Fibroblast of skin of right quadriceps (primary cell): ENCODE results near the gene PIEZO1.

Experiments used
- DNase-seq: peaks from one replicate; pipeline ENCODE4 v3.0.0-alpha.2; 2013

Gene PIEZO1

DNA sequence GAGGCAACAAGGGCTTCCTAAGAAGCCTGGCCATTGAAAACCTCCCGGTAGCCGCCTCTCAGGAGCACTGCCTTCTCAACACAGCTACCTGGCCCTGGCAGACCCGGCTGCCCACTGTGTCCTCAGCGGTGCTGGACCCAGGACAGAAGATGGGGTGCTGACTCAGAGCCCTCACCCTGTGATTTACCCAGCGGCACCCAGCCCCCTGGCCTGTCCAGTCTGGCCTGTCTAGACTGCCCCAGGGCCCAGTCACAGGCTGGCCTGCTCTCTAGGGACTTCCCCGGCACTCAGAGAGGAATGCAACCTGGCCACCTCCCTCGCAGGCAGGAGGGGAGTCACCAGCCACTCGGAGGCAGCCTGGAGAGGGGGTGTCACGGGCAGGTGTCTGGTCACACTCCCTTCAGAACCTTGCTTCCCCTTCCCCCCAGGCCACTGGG lies 20.1 kb downstream of the PIEZO1 start:
- no peak for DNase-seq

DNA sequence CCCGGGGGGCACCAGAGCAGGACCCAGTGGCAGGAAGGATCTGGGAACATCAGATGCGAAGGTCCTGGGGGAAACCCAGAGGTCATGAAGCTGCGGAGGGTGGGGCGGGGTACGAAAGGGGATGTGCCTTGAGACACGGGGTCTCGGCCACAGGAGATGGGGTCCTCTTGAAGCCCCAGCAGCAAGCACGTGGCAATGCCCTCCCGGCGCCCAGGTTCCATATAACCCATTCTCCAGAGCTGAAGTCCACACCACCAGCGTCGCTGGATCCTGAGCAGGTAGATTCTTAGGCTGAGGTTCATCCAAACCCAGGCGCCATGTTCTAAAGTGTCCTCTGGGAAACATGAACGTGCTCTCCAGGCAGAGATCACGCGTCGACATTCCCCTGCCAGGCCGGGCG lies 20.9 kb downstream of the PIEZO1 start:
- no peak for DNase-seq

DNA sequence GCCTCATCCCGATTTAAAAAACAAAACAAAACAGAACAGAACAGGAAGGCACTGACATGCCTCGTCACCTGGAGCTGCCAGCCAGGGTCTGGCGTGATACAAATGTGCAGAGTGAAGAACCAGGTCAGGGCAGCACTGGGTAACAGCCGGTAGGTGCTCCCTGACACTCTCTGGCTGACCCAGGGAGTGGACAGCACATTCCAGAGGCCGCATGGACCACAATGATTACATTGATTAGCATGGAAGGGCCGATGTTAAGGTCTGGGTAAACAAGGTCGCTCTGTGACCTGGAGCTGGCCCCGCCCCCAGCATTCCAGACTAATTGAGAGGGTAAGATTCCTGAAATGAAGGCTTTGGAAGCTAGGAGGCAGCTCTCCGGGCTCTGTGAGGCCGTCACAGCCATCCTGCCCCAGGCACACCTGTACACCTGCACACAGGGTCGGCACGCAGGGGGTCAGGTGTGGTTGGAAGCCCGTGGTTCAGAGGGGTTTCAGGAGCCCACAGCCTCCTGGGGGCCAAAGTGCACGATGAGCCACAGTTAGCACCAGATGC lies 21.4 kb downstream of the PIEZO1 start:
- no peak for DNase-seq

DNA sequence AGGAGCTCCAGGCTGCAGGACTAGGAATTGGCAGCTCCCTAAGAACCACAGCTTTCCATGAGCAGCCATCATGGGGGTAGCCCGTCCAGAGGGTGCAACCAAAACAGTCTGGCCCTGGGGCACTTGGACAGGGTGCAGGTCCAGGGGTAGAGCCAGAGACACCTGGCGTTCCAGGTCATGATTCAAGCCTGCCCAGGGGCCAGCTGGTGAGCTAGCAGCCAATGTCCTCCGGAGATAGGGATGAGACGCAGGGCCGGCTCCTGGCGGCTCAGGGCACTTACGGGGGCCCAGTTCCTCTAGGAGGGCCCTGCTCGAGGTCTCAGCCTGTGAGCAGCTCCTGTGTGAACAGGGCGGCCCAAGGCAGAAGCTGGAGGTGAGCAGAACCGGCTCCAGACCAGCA lies 22.1 kb downstream of the PIEZO1 start:
- no peak for DNase-seq

DNA sequence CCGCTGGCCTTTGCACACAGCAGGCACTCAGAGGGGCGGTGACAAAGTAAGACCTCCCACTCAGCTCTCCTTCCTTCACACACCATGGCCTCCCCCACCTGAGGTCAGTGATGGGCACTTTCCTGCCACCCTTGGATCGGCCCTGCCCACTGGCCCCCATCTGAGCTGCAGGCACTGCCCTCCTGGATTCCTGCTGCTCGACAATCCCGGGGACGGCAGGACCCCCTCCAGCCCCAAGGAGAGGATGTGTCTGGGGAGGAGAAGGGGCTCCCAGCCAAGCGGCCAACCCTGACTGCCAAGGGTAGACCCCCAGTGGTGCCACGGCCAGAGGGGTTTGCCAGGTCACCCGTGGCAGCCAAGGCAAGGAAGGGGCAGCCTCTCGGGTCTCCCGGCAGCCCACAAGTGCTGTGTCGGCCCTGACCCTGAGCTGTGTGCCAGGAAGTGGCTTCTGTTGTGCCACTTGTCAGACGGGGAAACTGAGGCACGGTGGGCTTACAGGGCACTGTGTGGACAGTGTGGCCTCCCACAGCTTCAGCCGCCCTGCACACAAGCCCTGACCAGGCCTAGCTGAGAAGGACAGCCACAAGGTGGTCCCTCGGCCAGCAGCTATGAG lies 22.7 kb downstream of the PIEZO1 start:
- no peak for DNase-seq

DNA sequence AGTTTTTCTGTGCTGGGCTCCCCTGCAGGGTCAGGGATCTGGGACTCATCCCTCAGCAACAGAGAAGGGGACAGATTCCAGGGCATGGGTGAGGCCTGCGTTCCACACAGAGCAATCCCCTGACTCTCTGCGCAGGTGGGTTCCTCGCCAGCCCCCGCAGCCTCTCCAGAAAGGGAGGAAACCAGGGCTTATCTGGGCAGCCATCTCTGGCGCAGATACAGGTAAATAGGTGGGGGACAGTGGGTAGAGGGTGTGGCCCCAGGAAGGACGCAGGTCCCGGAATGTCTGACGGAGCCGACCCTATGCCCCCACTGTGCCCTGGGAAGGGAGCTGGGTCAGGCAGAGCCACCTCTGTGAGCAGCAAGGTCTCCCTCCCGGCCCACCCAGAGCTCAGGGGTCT lies 23.2 kb downstream of the PIEZO1 start:
- no peak for DNase-seq

DNA sequence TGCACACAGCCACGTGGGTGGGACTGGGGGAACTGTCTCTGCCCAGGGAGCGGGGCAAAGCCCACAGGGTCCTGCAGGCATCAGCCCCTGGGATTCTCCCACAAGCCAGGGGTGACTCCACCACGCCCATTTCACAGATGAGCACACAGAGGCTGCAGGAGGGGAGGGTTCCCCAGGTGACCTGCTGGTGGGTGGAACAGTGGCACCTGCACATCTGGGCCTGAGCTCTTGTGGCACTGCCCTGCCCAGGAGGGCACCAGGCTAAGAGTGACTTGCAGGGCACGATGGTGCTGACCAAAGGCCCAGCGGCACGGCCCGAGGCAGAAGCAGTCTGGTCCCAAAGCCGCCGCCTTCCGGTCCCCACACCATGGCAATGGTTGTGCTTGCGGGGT lies 23.9 kb downstream of the PIEZO1 start:
- no peak for DNase-seq

DNA sequence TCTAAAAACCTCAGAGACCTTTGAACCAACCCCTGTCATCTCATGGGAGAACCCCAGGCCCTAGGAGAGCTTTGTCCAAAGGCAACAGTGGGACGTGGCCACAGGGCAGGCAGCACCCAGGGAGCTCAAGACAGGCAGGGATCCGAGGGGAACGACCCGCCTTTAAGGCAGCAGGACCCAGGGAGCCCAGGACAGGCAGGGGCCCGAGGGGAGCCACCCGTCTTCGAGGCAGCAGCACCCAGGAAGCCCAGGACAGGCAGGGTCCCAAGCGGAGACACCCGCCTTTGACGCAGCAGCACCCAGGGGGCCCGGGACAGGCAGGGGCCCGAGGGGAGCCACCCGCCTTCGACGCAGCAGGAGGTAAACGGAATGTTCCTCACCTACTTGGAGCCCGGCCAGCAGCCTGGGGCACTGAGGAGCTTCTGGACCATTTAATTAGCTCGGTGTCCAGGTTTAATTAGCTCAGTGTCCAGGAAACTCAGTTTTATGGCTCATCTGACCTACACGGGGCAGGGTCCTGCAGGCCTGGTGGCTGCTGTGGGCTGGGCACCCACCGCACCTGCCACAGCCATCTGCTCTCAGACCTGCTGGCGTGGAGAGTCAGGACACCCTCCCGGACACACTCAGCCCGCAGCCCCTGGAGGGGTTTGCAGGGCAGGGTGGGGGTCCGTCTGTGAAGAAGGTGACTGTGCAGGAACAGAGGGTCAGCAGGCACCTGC lies 24.4 kb downstream of the PIEZO1 start:
- DNase-seq: no peak

DNA sequence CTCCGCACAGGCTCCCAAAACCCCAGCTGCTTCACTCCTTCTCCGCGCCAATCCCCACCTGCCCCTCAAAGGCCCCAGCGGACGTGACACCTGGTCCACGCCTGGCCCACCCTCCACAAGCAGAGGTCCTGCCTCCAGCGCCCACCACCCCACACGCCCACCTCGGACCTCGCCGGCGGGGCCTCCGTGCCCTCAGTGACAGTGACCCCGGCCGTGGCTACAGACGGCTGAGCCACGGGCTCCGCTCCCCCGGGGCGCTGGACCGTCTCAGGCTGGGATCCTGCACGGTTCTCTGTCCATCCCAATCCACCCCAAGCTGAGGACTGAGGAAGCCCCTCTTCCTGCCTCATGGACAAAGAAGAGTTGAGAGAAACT lies 25.1 kb downstream of the PIEZO1 start:
- DNase-seq: no peak

DNA sequence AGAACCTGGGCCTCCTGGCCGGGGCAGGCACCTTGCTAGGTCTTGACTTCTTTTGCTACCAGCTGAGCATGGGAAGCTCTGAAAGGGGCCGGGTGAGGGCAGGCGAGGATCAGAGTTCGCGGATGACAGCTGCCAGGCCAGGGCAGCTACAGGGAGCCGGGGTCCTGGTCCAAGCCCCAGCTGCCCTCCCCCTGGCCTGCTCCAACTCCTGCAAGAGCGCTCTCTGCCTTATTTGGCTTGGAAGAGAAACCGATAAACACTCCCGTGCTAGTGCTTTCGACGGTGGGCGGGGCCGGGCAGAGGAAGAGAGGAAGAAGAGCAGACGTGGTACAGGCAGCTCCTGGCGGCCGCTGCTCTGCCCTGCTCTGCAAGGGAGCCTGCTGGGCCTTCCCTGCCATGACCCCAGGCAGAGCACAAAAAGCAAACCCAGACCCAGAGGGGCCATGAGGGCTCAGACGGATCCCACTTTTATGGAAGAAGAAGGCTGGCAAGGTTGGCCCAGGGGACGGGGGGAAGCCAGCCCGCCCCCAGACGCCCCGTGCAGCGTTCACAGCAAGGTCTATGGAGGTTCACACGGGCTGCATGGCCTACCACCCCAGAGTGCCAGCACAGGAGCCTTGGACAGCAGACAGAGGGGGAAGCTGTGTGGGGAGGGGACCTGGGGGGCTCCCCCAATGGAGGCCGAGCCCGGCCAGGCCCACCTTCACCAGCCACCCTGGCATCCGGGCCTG lies 25.6 kb downstream of the PIEZO1 start:
- no peak for DNase-seq

DNA sequence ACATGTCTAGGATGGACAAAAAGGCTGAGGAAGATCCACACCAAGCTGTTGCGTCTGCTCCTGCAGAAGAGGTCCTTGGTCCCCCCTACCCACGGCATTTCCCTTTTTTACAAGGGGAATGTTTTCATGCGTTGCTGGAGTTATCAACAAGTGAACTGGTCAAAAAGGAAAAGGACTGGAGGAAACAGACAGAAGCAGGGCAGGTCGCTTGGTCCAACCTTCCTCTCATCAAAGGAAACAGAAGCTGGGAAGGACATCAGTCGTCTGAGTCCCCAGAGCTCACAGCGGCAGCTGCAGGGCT lies 26.1 kb downstream of the PIEZO1 start:
- DNase-seq: no peak

DNA sequence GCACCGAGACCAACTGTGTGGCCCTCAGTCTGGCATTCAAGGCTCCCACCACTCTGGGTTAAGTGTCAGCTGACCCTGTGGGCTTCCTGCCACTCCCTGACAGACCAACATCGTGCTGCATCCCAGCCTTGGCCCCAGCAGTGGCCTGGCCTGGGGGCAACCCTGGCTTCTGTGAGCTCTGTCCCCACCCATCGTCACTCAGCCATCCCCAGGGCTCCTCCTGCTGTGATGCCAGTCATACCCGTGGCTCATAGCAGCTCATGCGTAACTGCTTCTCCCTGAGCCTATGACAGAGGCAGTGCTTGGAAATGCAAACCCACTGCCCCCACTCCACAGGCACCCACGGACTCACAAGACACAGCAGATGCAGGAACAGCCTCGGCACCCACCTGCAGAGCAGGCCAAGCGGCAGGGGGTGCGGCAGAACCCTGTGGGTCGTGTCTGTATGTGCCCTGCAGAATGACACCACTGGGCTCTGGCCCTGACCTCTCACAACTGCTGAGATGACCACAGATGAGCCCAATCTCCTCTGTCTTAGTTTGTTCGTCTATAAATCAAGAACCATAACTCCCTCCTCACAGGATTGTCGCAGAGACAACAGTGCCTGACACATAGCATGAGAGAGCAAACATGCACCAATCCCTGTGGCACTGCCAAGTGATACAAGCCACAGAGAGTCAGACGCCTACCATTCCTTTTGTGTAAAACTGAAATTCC lies 26.6 kb downstream of the PIEZO1 start:
- DNase-seq: no peak

DNA sequence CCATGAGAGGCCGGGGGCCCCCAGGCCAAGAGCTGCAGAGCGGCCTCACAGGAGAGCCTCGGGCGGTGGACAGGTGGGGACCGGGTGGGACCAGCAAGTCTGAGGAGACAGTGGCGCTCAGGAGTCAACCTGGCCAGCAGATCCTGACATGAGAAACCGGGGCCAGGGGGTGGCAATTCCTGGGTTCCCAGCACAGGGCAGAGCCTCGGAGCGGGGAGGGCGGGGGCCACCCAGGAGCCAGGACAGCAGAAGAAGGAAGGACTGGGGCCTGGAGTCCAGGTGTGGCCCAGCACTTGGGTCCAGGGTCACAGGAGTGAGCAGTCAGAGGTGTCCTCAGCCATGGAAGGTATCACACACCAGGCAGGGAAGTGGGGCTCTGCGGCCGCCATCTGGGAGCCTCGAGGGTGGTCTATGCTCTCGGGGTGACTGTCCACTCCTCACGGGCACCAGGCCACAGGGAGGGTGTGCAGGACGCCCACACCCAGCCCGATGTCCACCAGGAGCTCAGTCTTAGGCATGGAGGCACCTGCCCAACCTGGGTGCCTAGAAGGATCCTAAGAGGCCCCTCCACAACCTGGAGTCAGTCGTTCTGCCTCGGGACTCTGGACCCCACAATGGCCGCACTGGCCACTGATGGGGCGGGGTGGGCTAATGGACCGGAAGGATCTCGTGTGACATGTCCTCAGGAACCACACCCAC lies 29.1 kb downstream of the PIEZO1 start:
- no peak for DNase-seq

DNA sequence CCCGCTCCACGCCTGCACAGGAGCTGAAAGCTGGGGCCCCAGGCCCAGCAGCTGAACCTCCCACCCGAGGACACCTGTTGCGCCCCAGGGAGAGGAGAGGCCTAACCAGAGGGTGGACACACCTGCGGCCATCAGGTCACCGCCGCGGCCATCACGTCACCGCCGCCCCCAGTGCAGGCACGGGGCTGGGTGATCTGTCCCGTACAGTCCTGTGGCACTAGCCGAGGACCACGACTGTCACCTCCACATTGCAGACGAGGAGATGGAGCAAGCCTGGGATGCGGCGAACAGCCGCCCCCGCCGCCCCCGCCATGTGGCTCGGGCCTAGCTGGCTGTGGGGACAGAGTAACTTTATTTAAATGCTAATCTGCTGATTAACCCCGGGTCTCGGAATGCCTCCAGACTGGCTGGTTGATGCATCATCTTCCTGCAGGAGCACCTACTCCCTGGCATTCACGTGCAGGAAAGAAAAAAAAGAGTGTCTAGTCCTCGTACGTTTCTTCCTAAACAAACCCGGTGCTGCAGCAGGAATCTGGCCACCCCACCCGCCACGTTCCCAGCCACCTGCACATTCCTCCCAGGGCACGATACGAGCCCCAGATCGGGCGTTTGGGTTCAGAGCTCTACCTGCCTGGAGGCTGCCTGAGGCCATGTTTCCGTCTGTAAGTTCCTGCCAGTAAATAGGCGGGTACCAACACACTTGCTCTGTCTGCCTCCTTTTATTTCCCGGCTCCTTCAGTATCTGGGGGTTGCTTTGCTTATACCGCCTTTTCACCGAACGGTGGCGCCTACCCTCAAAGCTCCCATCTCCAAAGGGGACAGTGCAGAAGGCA lies 29.9 kb downstream of the PIEZO1 start:
- DNase-seq: peak; percentile 43

DNA sequence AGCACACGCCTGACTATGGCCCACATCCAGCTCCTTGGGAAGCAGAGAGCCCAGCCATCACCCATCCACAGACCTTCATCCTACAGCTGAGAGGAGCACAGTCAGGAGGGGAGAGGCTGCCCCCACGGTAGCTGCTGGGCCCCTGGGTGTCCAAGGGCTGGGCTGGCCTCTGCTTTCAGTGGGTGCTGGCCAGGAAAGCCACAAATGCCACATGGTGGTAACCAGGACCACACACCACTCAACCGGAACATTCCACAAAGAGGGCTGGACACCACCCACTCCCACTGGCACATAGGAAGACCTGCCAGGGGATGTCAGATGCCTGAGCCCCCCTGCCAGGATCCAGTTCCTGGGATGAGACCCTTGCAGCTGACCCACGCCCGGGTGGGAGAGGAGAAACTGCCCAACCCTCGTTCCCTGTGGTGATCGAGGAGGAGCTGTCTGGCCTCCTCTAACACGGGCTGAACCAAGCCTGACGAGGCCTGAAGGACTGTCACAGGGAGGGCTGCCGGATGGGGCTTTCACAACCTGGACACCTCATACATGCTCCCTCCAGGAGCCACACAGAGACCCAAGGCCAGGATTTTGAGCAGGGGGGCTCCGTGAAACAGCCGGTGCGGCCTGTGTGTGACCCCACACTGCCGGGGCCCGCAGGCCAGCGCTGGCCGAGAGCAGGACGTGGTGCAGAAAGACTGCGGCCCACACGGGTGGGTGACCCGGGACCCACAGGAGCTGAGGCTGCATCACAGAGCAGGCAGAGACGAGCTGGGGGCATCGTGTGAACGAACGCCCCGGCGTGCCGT lies 30.7 kb downstream of the PIEZO1 start:
- no peak for DNase-seq

DNA sequence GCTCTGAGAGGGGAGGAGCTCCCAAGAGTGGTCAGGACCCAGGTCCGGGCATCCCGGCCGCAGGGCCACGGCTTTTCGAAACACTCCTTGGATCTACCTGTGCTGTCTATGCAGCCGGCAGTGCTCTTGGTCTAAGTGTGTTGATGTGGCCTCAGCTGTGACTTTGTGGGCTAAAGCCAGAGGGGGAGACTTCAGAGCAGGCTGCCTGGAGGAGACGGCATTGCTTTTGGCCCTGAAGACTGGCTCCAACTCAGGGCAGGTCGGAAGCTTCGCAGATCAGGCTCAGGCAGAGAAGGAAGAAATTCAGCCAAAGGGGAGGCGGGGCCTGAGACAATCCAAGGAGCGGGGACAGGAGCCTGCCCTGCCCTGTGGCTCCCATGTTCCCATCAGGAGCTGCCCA lies 31.4 kb downstream of the PIEZO1 start:
- DNase-seq: no peak

DNA sequence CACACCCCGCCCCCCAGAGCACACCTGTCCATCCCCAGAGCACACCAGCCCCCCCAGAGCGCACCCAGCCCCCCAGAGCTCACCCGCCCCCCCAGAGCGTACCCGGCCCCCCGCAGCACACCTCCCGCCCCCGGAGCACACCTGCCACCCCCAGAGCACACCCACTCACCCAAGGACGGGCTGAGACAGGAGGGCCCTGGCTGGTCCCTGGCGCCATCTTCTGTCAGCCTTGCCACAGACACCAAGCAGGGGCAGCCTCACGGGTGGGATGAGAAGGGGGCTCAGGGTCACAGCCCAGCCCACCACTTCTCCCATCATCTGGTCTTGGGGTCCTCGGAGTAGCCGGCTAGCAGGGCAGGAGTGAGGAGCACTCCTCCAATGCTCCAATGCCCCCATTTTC lies 31.8 kb downstream of the PIEZO1 start:
- DNase-seq: no peak

DNA sequence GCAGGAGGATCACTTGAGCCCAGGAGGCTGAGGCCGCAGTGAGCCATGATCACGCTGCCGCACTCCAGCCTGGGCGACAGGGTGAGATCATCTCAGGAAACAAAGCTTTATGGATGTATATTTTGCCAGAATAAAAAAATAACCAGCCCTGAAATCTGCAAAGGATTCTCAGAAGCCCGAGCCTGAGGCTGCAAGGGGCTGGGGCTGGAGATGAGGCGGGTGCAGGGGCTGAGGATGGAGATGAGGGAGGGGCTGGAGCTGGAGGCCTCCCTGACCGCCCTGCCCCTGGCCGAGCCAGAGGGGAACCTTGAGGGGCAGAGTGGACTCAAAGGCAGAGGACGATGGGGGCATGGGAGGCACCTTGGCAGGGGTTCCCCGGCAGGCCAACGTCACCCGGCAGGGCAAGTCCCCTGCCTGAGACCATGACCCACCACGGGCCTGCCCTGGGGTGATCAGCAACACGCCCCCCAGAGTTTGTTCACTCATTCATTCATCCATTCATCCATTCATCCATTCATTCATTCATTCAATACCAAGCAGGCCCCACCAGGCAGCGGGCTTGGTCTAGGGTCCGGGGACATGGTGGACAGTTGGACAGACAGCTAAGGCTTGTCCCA lies 32.5 kb downstream of the PIEZO1 start:
- no peak for DNase-seq

DNA sequence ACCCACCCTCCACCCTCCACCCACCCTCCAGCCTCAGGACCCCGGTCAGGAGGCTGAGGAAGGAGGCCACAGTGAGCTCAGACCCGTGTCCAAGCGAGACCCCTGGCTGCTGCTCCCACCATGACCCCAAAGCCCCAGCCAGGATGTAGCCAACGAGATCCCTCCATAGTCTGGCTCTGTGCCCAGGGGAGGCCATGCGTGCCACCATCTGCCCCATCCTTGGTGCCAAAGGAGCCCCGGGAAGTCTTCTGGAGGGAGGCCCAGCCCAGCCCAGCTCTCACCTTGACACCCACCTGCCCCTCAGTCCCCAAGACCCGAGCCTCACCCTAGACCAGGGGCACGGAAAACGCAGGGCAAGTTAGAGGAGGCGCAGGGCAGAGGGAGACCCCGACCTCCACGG lies 34.2 kb downstream of the PIEZO1 start:
- no peak for DNase-seq

DNA sequence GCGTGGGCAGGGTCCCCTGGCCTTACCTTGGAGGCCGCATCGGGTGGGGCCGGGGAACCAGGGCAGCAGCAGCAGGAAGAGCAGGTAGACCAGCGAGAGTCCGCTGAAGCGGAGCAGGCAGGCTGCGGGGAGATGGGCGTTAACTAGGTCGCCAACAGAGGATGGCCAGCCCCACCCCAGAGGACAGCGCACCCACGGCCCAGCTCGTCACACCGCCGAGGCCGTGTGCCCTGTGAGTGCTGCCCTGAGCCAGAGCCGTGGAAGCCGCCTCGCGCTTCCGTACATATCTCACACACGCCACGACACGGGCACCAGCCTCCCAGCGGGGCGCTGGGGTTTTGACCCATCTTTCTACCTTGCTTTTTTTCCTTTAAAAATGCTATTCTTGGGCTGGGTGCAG lies 35.7 kb downstream of the PIEZO1 start:
- DNase-seq: no peak

DNA sequence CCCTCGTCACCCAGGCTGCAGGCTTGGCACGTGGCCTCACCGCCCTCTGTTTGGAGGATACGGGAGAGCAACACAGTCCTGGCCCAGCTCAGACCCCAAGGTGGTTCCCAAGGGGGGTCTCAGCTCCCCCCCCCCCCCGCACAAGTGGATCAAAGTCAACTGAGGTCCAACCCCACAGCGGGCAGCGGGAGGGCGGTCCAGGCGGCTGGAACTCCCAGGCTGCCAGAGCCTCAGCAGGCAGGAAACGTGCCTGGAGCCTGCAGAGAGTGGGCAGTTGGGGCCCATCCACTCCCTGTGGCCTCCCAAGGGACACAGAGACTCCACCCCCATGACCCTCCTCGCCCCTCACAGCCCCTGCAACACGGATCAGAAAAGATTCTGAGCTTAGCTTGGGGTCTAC lies 36.7 kb downstream of the PIEZO1 start:
- DNase-seq: no peak
